ENCODE measurements around the gene NR6A1.

DNA sequence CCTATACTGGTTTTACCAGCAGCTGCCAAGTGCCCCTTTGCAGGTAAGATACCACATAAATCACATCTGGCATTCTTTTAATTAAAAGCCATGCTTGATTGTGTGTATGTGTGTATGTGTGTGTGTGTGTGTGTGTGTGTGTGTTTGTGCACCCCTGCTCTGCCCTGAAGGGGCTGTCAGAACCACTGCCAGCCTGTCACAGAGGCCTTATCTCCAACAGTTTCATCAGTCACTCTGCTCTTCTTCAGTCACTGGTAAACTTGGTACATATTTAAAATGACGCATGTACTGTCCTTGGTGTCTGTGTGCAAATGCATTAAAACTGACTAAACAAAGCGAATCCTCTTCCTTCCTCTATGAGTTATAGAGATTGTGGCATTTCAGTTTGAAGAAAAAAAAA lies 244.9 kb downstream of the NR6A1 start:
- no peak for TF ChIP-seq CTCF (conservative IDR thresholded peaks at IDR 0.05; ENCODE audit: low read length)
- TF ChIP-seq EZH2phosphoT487 (IDR thresholded peaks at IDR 0.05; ENCODE audit: borderline replicate concordance) = no peak

Data from Loucy (cell line).